ENCODE measurements around the gene ZNF532.

The ZNF532 gene

DNA sequence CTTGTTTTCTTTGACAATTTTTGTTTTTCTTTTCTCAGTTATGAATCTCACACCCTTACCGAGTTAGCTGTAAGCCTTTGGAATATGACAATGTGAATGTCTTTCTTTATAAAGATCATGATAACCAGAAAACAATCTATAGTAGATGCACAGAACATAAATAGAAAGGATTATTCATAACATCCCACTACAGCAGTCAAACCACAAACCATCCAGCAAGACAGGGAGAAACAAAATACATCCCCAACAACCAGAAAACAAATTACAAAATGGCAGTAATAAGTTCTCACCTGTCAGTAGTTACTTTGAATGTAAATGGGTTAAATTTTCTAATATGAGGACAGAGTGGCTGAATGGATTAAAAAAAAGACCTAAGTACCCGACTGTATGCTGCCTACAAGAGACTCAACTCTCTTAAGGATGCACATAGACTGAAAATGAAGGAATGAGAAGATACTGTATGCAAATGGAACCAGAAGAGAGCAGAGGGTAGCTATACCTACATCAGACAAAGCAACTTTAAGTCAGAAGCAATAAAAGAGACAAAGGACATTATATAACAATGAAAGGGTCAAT lies 124.6 kb downstream of the ZNF532 start:
- DNase-seq, result no peak

- no peak for DNase-seq
These were observed 126.0 kb downstream of the ZNF532 start for GRCh38 chr18:58990720-58991119.

DNA sequence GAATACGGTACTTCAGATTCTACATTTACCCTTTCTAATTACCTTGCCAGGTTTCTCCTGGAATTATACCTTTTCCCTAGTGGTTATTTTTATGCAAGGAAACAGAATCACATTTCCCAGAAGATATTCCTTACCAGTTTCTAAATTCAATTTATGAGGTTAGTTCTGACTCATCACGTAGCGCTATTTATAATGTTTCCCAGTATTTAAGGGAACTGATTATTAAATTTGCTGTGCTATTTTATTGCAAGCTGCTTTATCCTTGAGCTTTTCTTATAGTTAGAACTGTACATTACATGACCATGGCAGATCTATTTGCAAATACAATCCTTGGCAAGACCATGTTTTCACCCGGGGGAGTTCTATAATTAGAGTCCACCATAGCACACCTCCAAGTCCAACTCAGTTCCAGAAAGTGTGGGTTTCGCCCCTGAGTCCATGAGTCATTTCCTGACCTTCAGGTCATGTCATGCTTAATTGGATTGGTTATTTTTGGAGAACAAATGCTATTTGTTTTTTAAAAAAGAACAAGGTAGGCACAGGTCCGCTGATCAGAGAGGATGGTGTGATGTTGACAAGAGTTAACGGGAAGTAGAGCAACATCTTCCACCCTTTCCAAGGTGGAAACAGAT lies 126.6 kb downstream of the ZNF532 start:
- DNase-seq, result peak; percentile 36

- DNase-seq, result no peak
These were observed 127.9 kb downstream of the ZNF532 start for GRCh38 chr18:58992301-58993231.

DNA sequence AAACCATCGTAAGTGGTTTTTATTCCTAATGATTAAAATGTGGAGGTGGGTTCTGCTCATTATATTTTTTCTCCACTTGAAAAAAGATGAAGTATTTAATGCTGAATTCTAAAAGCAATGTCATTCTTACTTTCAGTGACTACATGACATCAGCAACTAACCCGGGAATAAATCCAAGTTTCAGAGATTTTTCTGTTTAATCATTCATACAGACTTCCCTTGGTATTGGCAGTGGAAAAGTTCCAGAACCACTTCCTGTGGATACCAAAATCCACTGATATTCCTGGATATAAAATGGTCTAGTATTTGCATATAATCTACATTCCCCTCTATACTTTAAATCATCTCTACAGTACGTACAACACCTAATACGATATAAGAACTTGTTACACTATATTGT lies 128.6 kb downstream of the ZNF532 start:
- no peak for DNase-seq

GRCh38 chr18:58995663-58996062 lies 131.0 kb downstream of the ZNF532 start:
- no peak for DNase-seq

DNA sequence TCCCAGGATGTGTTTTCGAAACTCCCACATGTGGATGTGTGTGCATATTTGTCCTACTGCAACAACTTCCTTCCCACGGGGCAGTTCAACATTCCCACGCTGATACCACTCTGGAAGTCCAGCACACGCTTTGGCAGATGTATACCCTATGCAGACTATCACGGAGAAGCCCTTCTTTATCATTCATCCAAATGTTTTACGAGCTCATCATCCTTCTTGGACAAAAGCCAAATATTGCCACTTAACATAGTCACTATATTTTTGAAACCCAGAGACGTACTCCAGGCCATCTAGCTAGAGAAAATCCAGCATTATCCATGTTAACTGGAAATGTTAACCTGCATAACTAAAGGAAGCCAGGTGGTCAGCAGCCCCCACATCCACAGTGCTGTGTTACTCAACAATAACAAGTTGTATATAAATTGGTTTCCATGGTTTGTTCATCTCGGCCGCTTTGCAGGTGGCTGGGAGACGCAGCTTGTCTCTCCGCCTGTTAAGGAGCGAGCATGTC lies 131.5 kb downstream of the ZNF532 start:
- DNase-seq, result no peak

DNA sequence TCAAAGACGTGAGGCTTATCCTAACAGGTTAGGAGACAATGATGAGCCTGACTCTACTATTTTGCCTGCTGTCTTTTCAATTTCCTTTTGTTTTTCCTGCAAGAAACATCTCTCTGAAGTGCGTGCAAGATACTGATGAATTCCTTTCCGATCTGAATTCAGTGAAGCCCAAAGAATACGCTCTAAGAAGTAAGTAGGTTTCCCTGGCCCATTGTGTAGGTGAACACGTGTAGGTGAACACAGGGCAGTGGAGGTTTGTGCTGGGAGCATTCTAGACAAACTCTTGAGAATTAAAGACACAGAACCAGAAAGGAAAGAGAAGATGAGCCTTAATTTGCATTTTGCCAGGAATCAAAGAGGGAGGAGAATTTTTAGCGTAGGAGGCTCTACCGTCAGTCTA lies 132.0 kb downstream of the ZNF532 start:
- no peak for DNase-seq

DNA sequence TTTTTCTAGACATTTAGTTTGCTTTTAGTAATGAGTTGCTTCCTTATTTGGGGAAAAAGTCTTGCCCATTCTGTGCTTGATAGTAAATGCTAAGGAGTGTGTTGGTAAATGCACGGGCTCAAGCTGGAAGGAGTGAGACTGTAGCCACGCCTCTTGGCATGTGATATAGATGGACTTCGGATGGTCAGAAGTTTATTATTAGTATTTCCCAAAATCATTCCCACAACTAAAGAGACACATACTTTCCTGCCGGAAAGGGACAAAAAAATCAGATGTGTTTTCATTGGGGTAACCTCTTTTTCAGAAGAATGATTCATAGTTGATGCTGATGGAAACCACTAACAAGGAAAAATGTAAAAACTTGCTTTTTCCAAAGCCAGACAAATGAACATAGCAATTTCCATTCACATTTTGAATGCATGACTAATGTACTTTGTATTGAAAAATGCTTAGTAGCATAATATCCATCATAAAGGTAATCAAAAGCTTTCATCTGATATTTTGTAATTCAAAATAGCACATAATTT lies 133.2 kb downstream of the ZNF532 start:
- no peak for DNase-seq

GRCh38 chr18:58998401-58999203 lies 133.9 kb downstream of the ZNF532 start:
- no peak for DNase-seq

- DNase-seq, result no peak
These were observed 136.5 kb downstream of the ZNF532 start for GRCh38 chr18:59001166-59001565.

DNA sequence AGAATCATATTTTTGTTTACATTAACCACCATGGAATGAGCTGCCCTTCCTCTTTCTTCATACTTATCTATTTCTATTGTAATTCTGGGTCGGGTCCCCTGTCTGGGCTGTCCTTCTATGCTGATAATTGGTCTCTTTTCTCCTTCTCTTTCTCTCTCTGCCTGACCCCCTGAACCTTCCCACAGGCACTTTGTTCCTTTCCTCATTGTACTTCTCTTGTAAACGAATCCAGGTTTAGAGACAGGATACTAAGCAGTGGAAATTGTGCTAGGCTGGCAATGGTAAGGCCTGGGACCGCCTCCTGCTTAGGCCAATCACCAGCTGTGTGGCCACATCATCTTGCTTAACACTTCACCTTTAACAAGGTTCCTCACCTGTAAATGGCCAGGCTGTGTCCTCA lies 137.0 kb downstream of the ZNF532 start:
- DNase-seq, result no peak

DNA sequence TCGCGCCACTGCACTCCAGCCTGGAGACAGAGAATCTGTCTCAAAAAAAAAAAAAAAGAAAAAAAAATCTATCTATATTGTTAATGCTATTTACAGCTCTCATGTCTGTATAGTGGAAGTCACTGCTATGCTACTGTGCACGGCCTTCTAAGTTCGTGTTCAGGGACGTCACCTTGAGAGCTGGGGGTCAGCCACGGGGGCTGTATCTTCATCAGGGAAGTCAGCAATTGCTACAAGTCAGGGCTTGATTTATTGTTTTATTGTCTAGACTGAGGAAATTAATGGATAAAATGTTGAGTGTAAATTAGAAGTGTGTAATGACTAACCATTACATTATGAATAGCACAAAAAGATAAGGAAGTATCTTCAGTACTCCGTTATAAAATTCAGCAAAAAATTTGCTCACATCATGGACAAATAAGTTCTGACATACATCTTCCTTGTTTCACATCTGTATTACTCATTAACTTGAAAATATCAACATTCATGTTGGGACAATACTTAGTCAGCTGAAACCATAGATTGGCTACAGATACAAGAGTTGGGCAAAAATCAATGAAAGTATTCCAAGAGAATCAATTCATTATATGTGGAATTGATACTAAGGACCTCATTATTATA lies 138.4 kb downstream of the ZNF532 start:
- DNase-seq, result no peak

DNA sequence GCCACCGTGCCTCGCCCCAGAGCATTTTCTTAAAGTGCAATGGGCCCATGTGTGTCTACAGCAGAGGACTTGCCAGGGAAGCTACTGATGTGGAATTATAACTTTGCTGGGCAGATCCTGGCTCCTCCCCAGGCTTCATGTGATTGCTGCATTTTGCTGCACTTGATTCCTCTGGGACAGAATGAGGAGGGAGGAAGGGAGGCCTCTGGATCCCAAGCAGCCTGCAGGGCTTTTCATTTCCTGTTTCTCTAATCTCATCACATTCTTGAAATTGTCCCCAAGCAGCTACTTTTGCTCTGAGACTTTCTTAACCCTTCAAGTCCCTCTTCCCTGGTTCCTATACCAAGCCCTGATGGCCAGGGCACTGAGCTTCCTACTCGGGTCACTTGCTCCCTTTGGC lies 140.6 kb downstream of the ZNF532 start:
- no peak for DNase-seq

DNA sequence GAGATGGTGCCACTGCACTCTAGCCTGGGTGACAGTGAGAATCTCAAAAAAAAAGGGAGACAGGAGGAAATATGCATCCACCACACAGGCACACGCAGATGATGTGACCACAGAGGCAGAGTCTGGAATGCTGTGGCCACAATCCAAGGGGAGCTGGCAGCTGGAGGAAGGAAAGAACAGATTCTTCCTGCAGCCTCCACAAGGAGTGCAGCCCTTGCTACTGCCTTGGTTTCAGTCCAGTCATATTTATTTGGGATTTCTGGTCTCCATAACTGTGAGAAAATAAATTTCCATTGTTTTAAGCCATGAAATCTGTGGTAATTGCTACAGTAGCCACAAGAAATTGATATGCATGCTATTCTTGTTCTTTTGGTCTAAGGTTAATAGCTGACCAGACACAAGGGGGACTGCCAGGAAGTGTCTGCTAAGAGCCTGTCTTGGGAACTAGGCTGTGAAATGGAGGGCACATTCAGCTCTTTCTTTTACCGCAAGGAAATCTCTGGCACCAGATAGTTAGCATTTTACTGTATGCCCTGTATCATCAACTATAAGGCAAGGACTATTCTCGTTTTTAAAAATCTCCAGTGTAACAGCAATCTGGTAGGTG lies 141.9 kb downstream of the ZNF532 start:
- DNase-seq, result no peak

DNA sequence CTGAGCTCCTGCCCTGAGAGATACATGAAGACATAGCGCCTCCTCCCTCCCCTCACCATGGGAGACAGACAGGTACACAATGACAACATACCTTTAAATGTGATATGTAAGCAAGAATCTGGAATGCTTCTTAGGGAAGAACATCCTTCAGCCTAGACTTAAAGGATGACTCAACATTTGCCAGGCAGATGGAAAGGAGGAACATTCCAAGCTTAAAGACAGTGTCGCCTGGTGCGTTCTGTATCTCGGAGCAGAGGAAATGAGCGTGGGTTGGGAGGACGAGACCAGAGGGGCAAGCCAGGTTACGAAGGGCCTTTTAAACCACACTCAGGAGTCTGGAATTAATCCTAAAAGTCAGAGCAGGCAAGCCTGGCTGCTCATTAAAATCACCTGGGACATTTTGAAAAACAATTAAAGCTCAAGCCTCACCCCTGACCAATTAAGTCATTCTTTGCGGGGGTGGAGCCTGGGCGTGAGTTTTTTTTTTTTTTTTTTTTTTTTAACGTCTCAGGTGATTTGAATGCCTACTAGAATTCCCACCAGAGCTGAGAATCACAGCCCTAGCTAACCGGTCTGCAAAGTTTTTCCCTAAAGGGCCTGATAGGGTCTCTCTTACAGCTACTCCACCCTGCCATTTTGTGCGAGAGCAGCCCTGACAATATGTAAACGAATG lies 143.8 kb downstream of the ZNF532 start:
- DNase-seq, result no peak

DNA sequence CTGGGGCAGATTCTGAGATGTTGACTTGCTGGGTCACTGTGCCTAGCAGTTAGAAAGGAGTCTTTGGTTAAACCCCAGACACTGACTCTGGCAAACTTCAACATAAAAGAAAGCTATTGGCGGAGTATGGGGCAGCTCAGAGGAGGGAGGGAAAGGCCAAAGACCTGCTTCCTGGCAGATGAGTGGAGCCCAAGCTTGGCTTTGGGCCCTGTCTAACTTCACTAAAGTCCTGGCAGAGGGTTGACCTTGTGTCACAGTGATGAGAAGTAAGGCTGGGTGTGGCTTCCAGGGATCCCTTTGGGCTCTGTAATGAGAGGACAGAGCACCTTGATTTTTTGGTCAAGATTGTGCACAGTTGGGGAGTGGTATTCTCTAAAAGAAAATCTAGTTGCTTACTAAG lies 145.2 kb downstream of the ZNF532 start:
- DNase-seq, result no peak

- no peak for DNase-seq
These were observed 146.6 kb downstream of the ZNF532 start for GRCh38 chr18:59011289-59011688.

GRCh38 chr18:59011786-59012185 lies 147.1 kb downstream of the ZNF532 start:
- no peak for DNase-seq

DNA sequence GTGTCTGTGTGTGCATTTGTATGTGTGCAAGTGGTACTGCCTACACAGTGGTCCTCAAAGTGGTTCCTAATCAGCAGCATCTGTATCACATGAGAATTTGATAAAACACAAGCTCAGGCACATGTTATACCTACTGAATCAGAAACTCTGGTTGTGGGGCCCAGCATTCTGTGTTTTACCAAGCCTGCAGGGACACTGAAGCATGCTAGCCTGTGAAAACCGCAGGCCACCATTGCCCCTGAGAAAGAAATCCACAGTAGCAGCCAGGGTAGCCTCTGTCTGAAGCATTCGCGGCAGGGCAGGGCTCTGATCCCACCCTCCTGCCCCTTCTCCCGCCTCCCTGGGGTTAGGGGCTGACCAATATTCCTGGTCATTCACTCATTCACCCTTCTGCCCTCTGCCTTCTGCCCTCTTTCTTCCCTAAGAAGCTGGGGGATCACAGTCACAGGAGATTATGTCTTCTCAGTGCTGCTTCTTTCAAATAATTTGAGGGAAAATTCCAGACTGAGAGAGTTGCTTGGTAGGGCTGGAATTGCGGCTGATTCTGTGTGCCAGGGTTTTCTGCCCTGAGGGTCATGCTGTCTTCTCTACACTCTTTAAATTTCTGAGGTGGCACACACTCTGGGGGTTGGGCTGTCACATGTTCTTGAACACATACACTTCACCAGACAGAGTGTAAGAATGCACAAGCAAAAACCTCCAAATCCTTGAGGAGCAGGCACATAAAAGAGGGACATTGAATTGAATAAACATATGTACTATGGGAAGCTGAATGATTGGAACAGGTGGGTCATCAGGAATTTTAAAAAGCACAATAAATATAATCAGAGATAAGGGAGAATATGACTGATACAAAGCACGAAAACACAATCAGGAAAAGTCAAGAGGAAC lies 148.4 kb downstream of the ZNF532 start:
- DNase-seq, result no peak
